Lung (tissue), 16 donors: ENCODE results near the gene FASTKD3. TPM values are rescaled to one million over a fixed set of nuclear protein-coding genes. Genes with fewer than 3 reads are reported as not detected.
"Not testable (repeated sequence)": the region's sequence is repeated elsewhere in the genome, so short reads cannot be mapped to it uniquely, and the experiment has no call there.

Experiments used
- ATAC-seq: fragments of 200-7000 bp; cut with Tn5 transposase; one replicate; pipeline ENCODE4 v1.9.1; 2020; ENCODE audit warnings: moderate number of reproducible peaks; ENCODE audit not compliant: insufficient read depth, low FRiP score
- DNase-seq, 3 donors: peaks; one replicate each; pipeline ENCODE4 v3.0.0-alpha.2; 2013 to 2017
- H3K27ac ChIP-seq, 2 donors: one replicate each; pipeline ENCODE4 v1.5.1; 2013; ENCODE audit warnings: mild to moderate bottlenecking in 2 of 2, moderate library complexity in 2 of 2, control low read depth in 1 of 2, inconsistent platforms in 1 of 2, low read depth in 1 of 2, low read length in 1 of 2
- H3K27me3 ChIP-seq, 3 donors: one replicate each; pipeline ENCODE4 v1.5.1; 2013; ENCODE audit warnings: low read length in 2 of 3; ENCODE audit not compliant: control insufficient read depth in 3 of 3, insufficient read depth in 3 of 3
- H3K36me3 ChIP-seq, 4 donors: one replicate each; pipeline ENCODE4 v1.5.1; 2013; ENCODE audit warnings: low read length in 4 of 4, mild to moderate bottlenecking in 1 of 4, moderate library complexity in 1 of 4; ENCODE audit not compliant: control insufficient read depth in 4 of 4, insufficient read depth in 4 of 4
- H3K4me1 ChIP-seq, 5 donors: one replicate each; pipeline ENCODE4 v1.5.1; 2013; ENCODE audit warnings: low read length in 5 of 5, mild to moderate bottlenecking in 2 of 5, moderate library complexity in 1 of 5; ENCODE audit not compliant: control insufficient read depth in 5 of 5, insufficient read depth in 5 of 5
- H3K4me3 ChIP-seq: one replicate; pipeline ENCODE4 v1.5.1; 2013; ENCODE audit warnings: mild to moderate bottlenecking, control low read depth, moderate library complexity
- H3K9ac ChIP-seq, 2 donors: one replicate each; pipeline ENCODE4 v1.5.1; 2013; ENCODE audit warnings: low read length in 2 of 2, control low read depth in 1 of 2; ENCODE audit not compliant: insufficient read depth in 1 of 2
- H3K9me3 ChIP-seq, 4 donors: one replicate each; pipeline ENCODE4 v1.5.1; 2013; ENCODE audit warnings: low read length in 3 of 4, mild to moderate bottlenecking in 1 of 4, moderate library complexity in 1 of 4; ENCODE audit not compliant: control insufficient read depth in 4 of 4, insufficient read depth in 3 of 4
- CTCF ChIP-seq: IDR thresholded peaks from 2 replicates; pipeline ENCODE4 v1.5.1; 2012; ENCODE audit warnings: mild to moderate bottlenecking; ENCODE audit errors: control extremely low read depth, extremely low read depth
- WGBS, 2 donors: extraction: QIAGEN DNeasy Blood & Tissue Kit; methylation state at CpG; one replicate each; pipeline ENCODE4 v1.1.7; 2013; 5-methylcytosine and 5-hydroxymethylcytosine counted together
- long read RNA-seq, 5 donors: transcript quantifications; one replicate each; lab custom pipeline, GENCODE V29; 2026
- polyA plus RNA-seq, 2 donors: library from polyadenylated mRNA; stranded (reverse); fragments of 200-250 nt; gene quantifications; one replicate each; pipeline ENCODE4 v1.2.1, GENCODE V29; 2013
- total RNA-seq, 2 donors: library from RNA; depleted of rRNA in 1 of 2; stranded (reverse); fragments of >200 nt in 1 of 2; gene quantifications; one replicate each; pipeline ENCODE4 v1.2.1, GENCODE V29; 2014 to 2021
- donor health status: control.
- donor health status: control.
- donor health status: Bipolar disorder and iron deficiency.
- donor health status: healthy.
- donor health status: DM: yes; HTN: yes; CAD: no.

FASTKD3 gene
- 10 to 100 TPM in 1 of 2 donors, 1 to 10 TPM in 1; 6.7 to 17.6 TPM for total RNA-seq
- polyA plus RNA-seq = 10 to 100 TPM in 1 of 2 donors, 1 to 10 TPM in 1; 9.3 to 17.7 TPM
- long read RNA-seq, donor 1, partial matches to known transcripts = 0 of 1 reads
- long read RNA-seq, donor 1, other reads (novel, unspliced or antisense) = 0 of 1 reads
- long read RNA-seq, donor 2, partial matches to known transcripts = 0 of 1 reads
- long read RNA-seq, donor 2, other reads (novel, unspliced or antisense) = 0 of 1 reads
- long read RNA-seq, donor 3 = 0 reads
- long read RNA-seq, donor 4, partial matches to known transcripts = 0 of 1 reads
- long read RNA-seq, donor 4, other reads (novel, unspliced or antisense) = 0 of 1 reads
- long read RNA-seq, donor 5, partial matches to known transcripts = 40 of 42 reads
- long read RNA-seq, donor 5, other reads (novel, unspliced or antisense) = 0 of 42 reads

GRCh38 chr5:7868773-7869473 lies at the start of gene FASTKD3, which contains the start of gene MTRR:
Gene FASTKD3, minus strand, starts transcription at chr5:7869031. Its CDS starts 948 bp downstream, at chr5:7868083.
Gene MTRR, plus strand, starts transcription at chr5:7869148. Its CDS starts 1,647 bp downstream, at chr5:7870795.
- 0 to 1% methylated on average over 83 of the region's 83 CpGs for WGBS, 2 donors
- no peaks in the 10 kb centered on the region for H3K9me3 ChIP-seq
- peak within 1 kb of the TSS; percentile 94 to 96 for H3K27ac ChIP-seq
- DNase-seq (peak; percentile 92 to 96 (median 94)), ATAC-seq (peak; percentile 100)
- H3K9ac ChIP-seq = peak within 1 kb of the TSS; percentile 57 to 66
- no peak for TF ChIP-seq CTCF
- H3K27me3 ChIP-seq = no peaks in the 10 kb centered on the region
- H3K36me3 ChIP-seq = peaks cover 3 to 13% (median 7%) of the 10 kb centered on the region in 4 donors
- peak within 1 kb of the TSS; percentile 99 for H3K4me3 ChIP-seq
- H3K4me1 ChIP-seq = peaks cover 0 to 21% (median 9%) of the 10 kb centered on the region in 5 donors

GRCh38 chr5:7917130-7918123 lies 48.6 kb upstream of the FASTKD3 start:
- TF ChIP-seq CTCF = no peak
- DNase-seq (no peak), ATAC-seq (no peak)
- 70 to 84% methylated on average over 5 of the region's 5 CpGs for WGBS, 2 donors
- Histone ChIP-seq H3K9ac (no peak overlapping the region), H3K36me3 (no peaks in the 10 kb centered on the region), H3K27me3 (no peaks in the 10 kb centered on the region), H3K9me3 (peaks cover 0 to 2% (median 0%) of the 10 kb centered on the region in 4 donors), H3K27ac (no peak overlapping the region), H3K4me1 (no peaks in the 10 kb centered on the region), H3K4me3 (no peak overlapping the region)

- H3K4me3 ChIP-seq = no peak overlapping the region
- no peaks in the 10 kb centered on the region for H3K36me3 ChIP-seq
- no peaks in the 10 kb centered on the region for H3K4me1 ChIP-seq
- ATAC-seq = no peak
- H3K27me3 ChIP-seq = no peaks in the 10 kb centered on the region
- H3K9ac ChIP-seq = no peak overlapping the region
- WGBS, 2 donors = 81 to 83% methylated on average over 6 of the region's 6 CpGs
- peaks cover 0 to 7% (median 0%) of the 10 kb centered on the region in 4 donors for H3K9me3 ChIP-seq
- no peak for DNase-seq
- no peak overlapping the region for H3K27ac ChIP-seq
- TF ChIP-seq CTCF = no peak
Observed at GRCh38 chr5:7916171-7916804, 47.5 kb upstream of the FASTKD3 start.

- not testable (repeated sequence) for H3K9ac ChIP-seq, H3K27ac ChIP-seq, H3K27me3 ChIP-seq, ATAC-seq, H3K36me3 ChIP-seq, DNase-seq, H3K4me3 ChIP-seq, H3K9me3 ChIP-seq, H3K4me1 ChIP-seq
- WGBS, 2 donors = 92 to 96% methylated on average over 3 of the region's 3 CpGs
Observed at GRCh38 chr5:7911429-7911771, 42.6 kb upstream of the FASTKD3 start.
